GM18520 (cell line): ENCODE measurements around the gene SPRN.
"Not testable (repeated sequence)": the region's sequence is repeated elsewhere in the genome, so short reads cannot be mapped to it uniquely, and the experiment has no call there.

Source experiments
- ATAC-seq: cut with Tn5 transposase; IDR thresholded peaks from one replicate; pipeline ENCODE4 v1.9.1; 2021; ENCODE audit not compliant: unreplicated experiment

Gene SPRN

GRCh38 chr10:133424601-133425000, at the start of gene SPRN:
SPRN (minus strand) TSS chr10:133424625; CDS start chr10:133423681, 944 bp downstream.
- ATAC-seq = not testable (repeated sequence)

GRCh38 chr10:133474027-133474426, 49.6 kb upstream of the SPRN start:
- ATAC-seq = no peak

- no peak for ATAC-seq
Observed at GRCh38 chr10:133473270-133473669, 48.8 kb upstream of the SPRN start.

- no peak for ATAC-seq
Observed at GRCh38 chr10:133471300-133472109, 47.1 kb upstream of the SPRN start.

- not testable (repeated sequence) for ATAC-seq
Observed at GRCh38 chr10:133469205-133469604, 44.8 kb upstream of the SPRN start.

- no peak for ATAC-seq
Observed at GRCh38 chr10:133467286-133467911, 43.0 kb upstream of the SPRN start.

- no peak for ATAC-seq
Observed at GRCh38 chr10:133466683-133467275, 42.4 kb upstream of the SPRN start.

- no peak for ATAC-seq
Observed at GRCh38 chr10:133465950-133466474, 41.6 kb upstream of the SPRN start.

GRCh38 chr10:133465191-133465949, 40.9 kb upstream of the SPRN start:
- no peak for ATAC-seq

GRCh38 chr10:133464582-133465031, 40.2 kb upstream of the SPRN start:
- ATAC-seq = no peak

GRCh38 chr10:133462512-133463305, 38.3 kb upstream of the SPRN start:
- ATAC-seq = no peak

GRCh38 chr10:133461841-133462240, 37.4 kb upstream of the SPRN start:
- ATAC-seq = no peak

GRCh38 chr10:133461027-133461426, 36.6 kb upstream of the SPRN start:
- no peak for ATAC-seq

- ATAC-seq = no peak
Observed at GRCh38 chr10:133460208-133460769, 35.9 kb upstream of the SPRN start.

- ATAC-seq = no peak
Observed at GRCh38 chr10:133459454-133460207, 35.2 kb upstream of the SPRN start.

GRCh38 chr10:133458710-133459453, 34.5 kb upstream of the SPRN start:
- no peak for ATAC-seq

- ATAC-seq = no peak
Observed at GRCh38 chr10:133458021-133458709, 33.7 kb upstream of the SPRN start.
